GM23248 (cell line): Measurements from ENCODE around the gene PTPRN. TPM values are rescaled to one million over a fixed set of nuclear protein-coding genes. Genes with fewer than 3 reads are reported as not detected.

Experiments
- DNase-seq: peaks from one replicate; pipeline ENCODE4 v3.0.0-alpha.2; 2015
- H2AFZ ChIP-seq: fragments of 200-600 bp; sonication (generic); 2 replicates; pipeline ENCODE4 v1.6.1; 2016; ENCODE audit warnings: antibody characterized with exemption
- H3F3A ChIP-seq: fragments of 200-600 bp; sonication (generic); 2 replicates; pipeline ENCODE4 v1.6.1; 2016; ENCODE audit warnings: mild to moderate bottlenecking, antibody characterized with exemption, mixed run types; ENCODE audit not compliant: insufficient read depth
- H3K27ac ChIP-seq: fragments of 200-600 bp; sonication (generic); 2 replicates; pipeline ENCODE4 v1.5.1; 2016; ENCODE audit warnings: mild to moderate bottlenecking
- H3K27me3 ChIP-seq: fragments of 200-600 bp; sonication (generic); replicated peaks from 2 replicates; pipeline ENCODE4 v1.6.1; 2016; ENCODE audit warnings: mild to moderate bottlenecking; ENCODE audit not compliant: insufficient read depth
- H3K36me3 ChIP-seq: fragments of 200-600 bp; sonication (generic); 2 replicates; pipeline ENCODE4 v1.6.1; 2016; ENCODE audit warnings: low read depth, mild to moderate bottlenecking
- H3K4me1 ChIP-seq: fragments of 200-600 bp; sonication (generic); 2 replicates; pipeline ENCODE4 v1.6.1; 2016; ENCODE audit warnings: mild to moderate bottlenecking; ENCODE audit not compliant: insufficient read depth
- H3K4me2 ChIP-seq: fragments of 200-600 bp; sonication (generic); one replicate; pipeline ENCODE4 v1.6.1; 2016; ENCODE audit warnings: mild to moderate bottlenecking; ENCODE audit not compliant: unreplicated experiment
- H3K4me3 ChIP-seq: fragments of 200-600 bp; sonication (generic); 2 replicates; pipeline ENCODE4 v1.5.1; 2016; ENCODE audit warnings: mild to moderate bottlenecking
- H3K79me2 ChIP-seq: fragments of 200-600 bp; sonication (generic); 2 replicates; pipeline ENCODE4 v1.6.1; 2016; ENCODE audit warnings: mild to moderate bottlenecking; ENCODE audit not compliant: insufficient read depth
- H3K9ac ChIP-seq: fragments of 200-600 bp; sonication (generic); 2 replicates; pipeline ENCODE4 v1.6.1; 2016; ENCODE audit warnings: mild to moderate bottlenecking
- H3K9me2 ChIP-seq: fragments of 200-600 bp; sonication (generic); 2 replicates; pipeline ENCODE4 v1.6.1; 2016; ENCODE audit warnings: mixed run types, mild to moderate bottlenecking, moderate library complexity; ENCODE audit not compliant: insufficient read depth
- H3K9me3 ChIP-seq: fragments of 200-600 bp; sonication (generic); one replicate; pipeline ENCODE4 v1.6.1; 2017; ENCODE audit warnings: low read depth
- H4K20me1 ChIP-seq: fragments of 200-600 bp; sonication (generic); 2 replicates; pipeline ENCODE4 v1.6.0; 2016; ENCODE audit not compliant: insufficient read depth
- EZH2 ChIP-seq: fragments of 200-600 bp; sonication (generic); IDR thresholded peaks from 2 replicates; pipeline ENCODE4 v1.6.1; 2018; ENCODE audit warnings: antibody characterized with exemption, mild to moderate bottlenecking; ENCODE audit not compliant: insufficient read depth, poor library complexity, severe bottlenecking
- EZH2phosphoT487 ChIP-seq: fragments of 200-600 bp; sonication (generic); IDR thresholded peaks from 2 replicates; pipeline ENCODE4 v1.6.1; 2018; ENCODE audit warnings: antibody characterized with exemption, moderate library complexity, mild to moderate bottlenecking, low read depth; ENCODE audit not compliant: insufficient read depth
- WGBS, 2 experiments: methylation state at CpG; one replicate each; pipeline ENCODE4 v1.1.6; 2015 to 2017; ENCODE audit warnings: low lambda C conversion rate in 2 of 2, low coverage in 1 of 2; ENCODE audit errors: missing lambda C conversion rate in 2 of 2; 5-methylcytosine and 5-hydroxymethylcytosine counted together
- in situ Hi-C: fragments of 300-500 bp; cut with MboI; formaldehyde crosslinking; loops from 2 replicates; pipeline ENCODE4 v1.15.0; 2020
- polyA plus RNA-seq: library from polyadenylated mRNA; unstranded; fragments of >200 nt; fragmentation: Nextera tagmentation; extraction: Ambion mirVana; gene quantifications from 2 replicates; pipeline ENCODE4 v1.2.1, GENCODE V29; 2016
- total RNA-seq: library from RNA; depleted of rRNA; stranded (reverse); fragments of >200 nt; shearing (Covaris generic); gene quantifications from 2 replicates; pipeline ENCODE4 v1.2.3, GENCODE V29; 2014

PTPRN gene
- total and polyA plus RNA-seq, 2 experiments from 2014 or later: 29.2 to 54.1 TPM

DNA sequence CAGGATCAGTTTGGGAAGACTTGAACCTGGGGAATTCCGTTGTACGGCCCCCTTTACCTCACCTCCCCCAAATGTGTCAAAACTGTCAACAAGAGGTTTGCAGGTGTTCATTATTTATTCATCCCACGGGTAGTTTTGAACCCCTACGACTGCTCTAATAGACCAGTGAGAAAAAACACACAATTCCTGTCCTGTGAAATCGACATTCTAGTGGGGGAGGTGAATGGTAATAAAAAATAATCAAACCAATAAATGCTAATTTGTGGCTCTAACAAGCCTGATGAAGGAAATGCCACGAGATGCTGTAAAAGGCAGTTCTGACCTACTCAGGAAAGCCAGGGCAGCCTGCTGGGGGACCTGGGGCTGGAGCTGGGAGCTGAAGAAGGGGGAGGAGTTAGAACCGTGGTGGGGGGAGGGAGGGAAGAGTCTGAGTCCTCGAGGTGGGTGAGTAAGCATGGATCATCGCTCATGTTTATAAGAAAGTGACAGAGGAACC is 30.5 kb downstream of the PTPRN start:
- Histone ChIP-seq H3F3A (peaks cover 22% of the 10 kb centered on the region), H3K4me1 (peaks cover 32% of the 10 kb centered on the region), H3K36me3 (no peaks in the 10 kb centered on the region), H3K9ac (peak overlapping the region; percentile 97), H3K79me2 (peaks cover 15% of the 10 kb centered on the region; the same call in 1 of the 2 replicates), H3K9me2 (no peaks in the 10 kb centered on the region), H3K9me3 (no peaks in the 10 kb centered on the region), H3K27me3 (no peaks in the 10 kb centered on the region), H3K4me2 (peak overlapping the region; percentile 83), H3K27ac (peak overlapping the region; percentile 97), H3K4me3 (peak overlapping the region; percentile 60), H4K20me1 (no peaks in the 10 kb centered on the region), H2AFZ (peak overlapping the region; percentile 68; the same call in 1 of the 2 replicates)
- in situ Hi-C loops: no loop called here
- no peak for DNase-seq
- TF ChIP-seq EZH2 (no peak), EZH2phosphoT487 (no peak)
- 32 to 56% methylated on average over 6 to 9 of the region's 9 CpGs for WGBS, 2 experiments

DNA sequence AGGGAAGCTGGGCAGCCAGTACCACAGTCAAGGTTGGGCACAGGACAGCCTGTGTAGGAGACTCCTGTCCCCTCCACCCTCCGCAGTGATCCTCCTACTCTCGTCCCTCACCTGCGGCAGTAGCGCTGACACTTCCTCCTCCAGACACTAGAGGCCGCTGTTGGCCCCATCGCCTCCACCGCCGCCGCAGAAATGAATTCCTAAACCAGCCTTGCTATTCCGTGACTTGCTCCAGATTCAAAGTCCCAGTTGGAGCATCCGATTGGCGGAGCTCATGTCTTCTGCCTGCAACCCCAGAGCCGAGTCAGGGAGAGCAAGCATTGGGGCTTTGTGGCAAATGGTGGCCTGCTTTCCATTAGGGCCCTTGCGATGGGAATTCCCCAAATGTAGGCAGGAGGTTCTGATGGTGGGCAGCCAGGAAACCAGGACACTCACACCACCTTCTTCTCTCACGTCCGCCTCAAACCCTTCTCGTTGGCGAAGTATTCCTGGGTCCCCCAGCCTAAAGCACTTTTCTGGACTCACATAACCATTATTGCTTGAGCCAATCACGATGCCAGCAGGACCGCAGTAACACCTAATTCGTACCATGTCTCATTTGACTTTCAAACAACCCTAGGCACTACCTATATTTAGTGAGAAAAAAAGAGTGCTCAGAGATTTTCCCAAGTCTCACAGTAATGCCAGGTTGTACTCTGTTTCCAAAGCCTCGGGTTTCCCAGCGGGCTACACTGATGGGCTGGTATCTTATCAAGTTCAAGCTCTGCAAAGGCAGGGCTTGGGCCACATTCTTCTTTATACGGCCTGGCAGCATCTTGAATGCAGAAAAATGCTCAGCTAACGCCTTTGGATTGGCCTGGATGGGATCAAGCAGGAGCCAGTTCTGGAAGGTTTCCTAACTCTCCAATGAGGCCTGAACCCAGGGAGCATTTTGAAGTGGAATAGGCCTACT is 31.2 kb downstream of the PTPRN start:
- no peak overlapping the region for H3K4me3 ChIP-seq
- H3K27me3 ChIP-seq: no peaks in the 10 kb centered on the region
- peaks cover 39% of the 10 kb centered on the region for H3K4me1 ChIP-seq
- peak overlapping the region; percentile 97 for H3K9ac ChIP-seq
- no peaks in the 10 kb centered on the region for H3K9me3 ChIP-seq
- H3K4me2 ChIP-seq: peak overlapping the region; percentile 83
- H4K20me1 ChIP-seq: no peaks in the 10 kb centered on the region
- in situ Hi-C loops: no loop called here
- DNase-seq: peak; percentile 91
- H3K9me2 ChIP-seq: no peaks in the 10 kb centered on the region
- no peaks in the 10 kb centered on the region for H3K36me3 ChIP-seq
- H2AFZ ChIP-seq: peak overlapping the region; percentile 68
- TF ChIP-seq EZH2phosphoT487: no peak
- no peak for TF ChIP-seq EZH2
- H3K27ac ChIP-seq: peak overlapping the region; percentile 97
- WGBS, 2 experiments: 25 to 26% methylated on average over 25 of the region's 25 CpGs
- peaks cover 15% of the 10 kb centered on the region; the same call in 1 of the 2 replicates for H3K79me2 ChIP-seq
- peaks cover 26% of the 10 kb centered on the region for H3F3A ChIP-seq

- Histone ChIP-seq H3K36me3 (no peaks in the 10 kb centered on the region), H3K9me2 (no peaks in the 10 kb centered on the region), H3K79me2 (no peaks in the 10 kb centered on the region), H2AFZ (no peak overlapping the region), H3K4me3 (peak overlapping the region; percentile 36), H3K27me3 (no peaks in the 10 kb centered on the region), H3K27ac (peak overlapping the region; percentile 91), H4K20me1 (no peaks in the 10 kb centered on the region), H3K4me2 (peak overlapping the region; percentile 49), H3K9me3 (no peaks in the 10 kb centered on the region), H3F3A (peaks cover 26% of the 10 kb centered on the region), H3K9ac (peak overlapping the region; percentile 66), H3K4me1 (peaks cover 38% of the 10 kb centered on the region)
- peak; percentile 97 for DNase-seq
- in situ Hi-C loops: no loop called here
- TF ChIP-seq EZH2phosphoT487 (no peak), EZH2 (no peak)
- WGBS, 2 experiments: 19 to 39% methylated on average over 6 of the region's 6 CpGs
Observed at GRCh38 chr2:219274361-219274921, 34.8 kb downstream of the PTPRN start.

DNA sequence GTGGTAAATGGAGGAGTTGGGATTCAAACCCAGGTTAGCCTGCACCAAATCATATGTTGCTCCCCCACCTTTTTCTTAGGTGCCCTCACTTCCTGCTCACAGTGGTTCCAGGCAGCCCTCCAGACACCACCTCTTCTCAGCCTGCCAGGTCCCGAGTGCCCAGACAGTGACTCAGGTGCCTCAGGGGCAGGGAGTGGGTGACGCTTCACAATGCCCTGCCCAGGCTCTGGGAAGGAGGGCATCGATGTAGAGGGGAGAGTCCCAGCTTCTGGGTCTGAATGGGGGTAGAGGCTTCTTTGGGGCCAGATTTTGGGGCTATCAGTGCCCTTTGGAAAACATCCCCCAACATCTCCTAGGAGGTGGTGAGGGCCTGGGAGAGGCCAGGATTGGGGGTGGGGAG is 35.3 kb downstream of the PTPRN start:
- no peaks in the 10 kb centered on the region for H3K36me3 ChIP-seq
- peaks cover 38% of the 10 kb centered on the region for H3K4me1 ChIP-seq
- in situ Hi-C loops: no loop called here
- whole genome bisulfite sequencing, 2 experiments: 32 to 46% methylated on average over 3 of the region's 3 CpGs
- peak overlapping the region; percentile 49 for H3K4me2 ChIP-seq
- DNase-seq: peak; percentile 74
- H3K9me2 ChIP-seq: no peaks in the 10 kb centered on the region
- no peaks in the 10 kb centered on the region for H4K20me1 ChIP-seq
- H3K9ac ChIP-seq: peak overlapping the region; percentile 66
- TF ChIP-seq EZH2phosphoT487: no peak
- no peak for TF ChIP-seq EZH2
- H3K27me3 ChIP-seq: no peaks in the 10 kb centered on the region
- no peak overlapping the region for H2AFZ ChIP-seq
- H3K27ac ChIP-seq: peak overlapping the region; percentile 91
- peak overlapping the region; percentile 36 for H3K4me3 ChIP-seq
- H3K9me3 ChIP-seq: no peaks in the 10 kb centered on the region
- no peaks in the 10 kb centered on the region for H3K79me2 ChIP-seq
- H3F3A ChIP-seq: peaks cover 26% of the 10 kb centered on the region
